Sigmoid colon (tissue), 4 donors: Measurements from ENCODE around the gene STAT4.

ENCODE experiments used
- CTCF ChIP-seq, 4 experiments: fragments of 450-650 bp in 3 of 4; fragments of 200-600 bp in 1 of 4; IDR thresholded peaks; one replicate each; pipeline ENCODE4 v1.5.1; 2016 to 2019; ENCODE audit warnings: antibody characterized with exemption in 4 of 4, mild to moderate bottlenecking in 3 of 4, moderate library complexity in 2 of 4
- POLR2A ChIP-seq, 2 donors: fragments of 450-650 bp; IDR thresholded peaks; one replicate each; pipeline ENCODE4 v1.6.1; 2016; ENCODE audit warnings: antibody characterized with exemption in 2 of 2, mild to moderate bottlenecking in 2 of 2, moderate library complexity in 2 of 2
- POLR2AphosphoS5 ChIP-seq, 4 donors: sonication (generic); formaldehyde crosslinking; IDR thresholded peaks; one replicate each; pipeline ENCODE4 v1.6.1; 2017; ENCODE audit warnings: antibody characterized with exemption in 4 of 4

- TF ChIP-seq CTCF (IDR thresholded peaks at IDR 0.05) (no peak), POLR2A (IDR thresholded peaks at IDR 0.05) (no peak), POLR2AphosphoS5 (IDR thresholded peaks at IDR 0.05) (no peak)
Observed at GRCh38 chr2:191158193-191158592, 7.4 kb upstream of the STAT4 start.
